NOMO-1 treated with DMSO at 0.1 percent for 48 hours (cell line): ENCODE data around the gene CNOT3.

Experiments used
- DNase-seq: peaks from one replicate; lab custom pipeline; 2025; ENCODE audit not compliant: unreplicated experiment; lab: John Stamatoyannopoulos, UW

Gene CNOT3

GRCh38 chr19:54121259-54121658 lies 16.3 kb upstream of the CNOT3 start:
- DNase-seq = no peak

GRCh38 chr19:54123682-54124081 lies 13.9 kb upstream of the CNOT3 start:
- no peak for DNase-seq

- DNase-seq = no peak
These were observed 13.2 kb upstream of the CNOT3 start for GRCh38 chr19:54124393-54124792.

GRCh38 chr19:54125713-54126112 lies 11.8 kb upstream of the CNOT3 start:
- DNase-seq = no peak

GRCh38 chr19:54127688-54128440 lies 9.7 kb upstream of the CNOT3 start:
- no peak for DNase-seq

GRCh38 chr19:54128441-54128725 lies 9.2 kb upstream of the CNOT3 start:
- DNase-seq = no peak

- DNase-seq = no peak
These were observed 8.6 kb upstream of the CNOT3 start for GRCh38 chr19:54128796-54129616.

GRCh38 chr19:54129617-54129996 lies 8.0 kb upstream of the CNOT3 start:
- no peak for DNase-seq

GRCh38 chr19:54133312-54133956 lies 4.1 kb upstream of the CNOT3 start:
- peak; percentile 35 for DNase-seq

- no peak for DNase-seq
These were observed 3.5 kb upstream of the CNOT3 start for GRCh38 chr19:54133957-54134590.

GRCh38 chr19:54136086-54136863 lies 1.3 kb upstream of the CNOT3 start:
- peak; percentile 52 for DNase-seq

- DNase-seq = peak; percentile 100
These were observed 481 bp upstream of the CNOT3 start for GRCh38 chr19:54136864-54137698.

GRCh38 chr19:54138489-54139256 lies 1.1 kb downstream of the CNOT3 start:
- no peak for DNase-seq

GRCh38 chr19:54141356-54141755 lies 3.8 kb downstream of the CNOT3 start:
- DNase-seq = no peak

- DNase-seq = no peak
These were observed 4.7 kb downstream of the CNOT3 start for GRCh38 chr19:54142166-54142780.

GRCh38 chr19:54145541-54146158 lies 8.1 kb downstream of the CNOT3 start:
- DNase-seq = no peak

GRCh38 chr19:54147676-54148075 lies 10.1 kb downstream of the CNOT3 start:
- DNase-seq = no peak

- no peak for DNase-seq
These were observed 10.6 kb downstream of the CNOT3 start for GRCh38 chr19:54148158-54148557.
